HG03558 (cell line): ENCODE data around the gene RAPGEF4.

ENCODE experiments used
- ATAC-seq: cut with Tn5 transposase; IDR thresholded peaks from one replicate; pipeline ENCODE4 v1.9.1; 2021; ENCODE audit warnings: moderate number of reproducible peaks; ENCODE audit not compliant: unreplicated experiment; ENCODE audit errors: extremely low read depth

Gene RAPGEF4

DNA sequence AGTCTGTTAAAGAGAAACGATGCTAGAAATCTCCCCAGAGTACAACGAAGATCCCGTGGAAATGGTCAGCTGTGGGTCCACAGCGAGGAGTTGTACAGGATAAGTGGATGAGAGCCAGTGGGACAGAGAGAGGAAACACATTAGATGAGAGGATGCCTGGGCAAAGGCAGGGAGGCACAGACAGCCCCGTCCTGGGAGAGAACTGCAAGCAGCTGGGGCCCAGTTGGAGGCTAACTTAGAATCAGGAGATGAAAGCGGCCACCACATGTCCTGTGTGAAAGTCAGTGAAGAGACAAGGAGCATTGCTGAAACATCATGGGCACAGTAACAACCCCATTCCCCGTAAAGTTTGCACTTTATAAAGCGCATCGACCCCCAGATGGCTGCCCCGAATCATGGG, 157.5 kb downstream of the RAPGEF4 start:
- ATAC-seq: no peak

DNA sequence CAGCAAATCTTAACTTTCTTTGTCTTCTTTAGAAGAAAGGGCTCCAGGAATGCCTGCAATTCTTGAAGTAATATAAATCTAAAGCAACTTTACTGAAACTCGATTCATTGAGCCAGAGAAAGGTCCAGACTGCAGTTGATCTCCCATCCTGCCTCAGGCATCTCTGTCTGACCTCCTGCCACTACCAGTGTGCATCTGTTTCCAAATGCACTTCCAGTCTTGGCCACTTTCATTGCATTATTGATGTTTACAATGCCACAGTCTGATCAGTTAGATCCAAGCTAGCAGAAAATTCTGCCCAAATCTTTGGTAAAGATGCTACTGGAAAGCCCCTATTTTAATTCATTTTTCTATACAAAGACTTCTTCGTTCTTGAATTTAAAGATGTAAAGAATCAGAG, 158.0 kb downstream of the RAPGEF4 start:
- no peak for ATAC-seq

- ATAC-seq: no peak
These were observed 159.2 kb downstream of the RAPGEF4 start for GRCh38 chr2:172894689-172895387.

- ATAC-seq: no peak
These were observed 161.0 kb downstream of the RAPGEF4 start for GRCh38 chr2:172896661-172897081.

GRCh38 chr2:172900871-172901270, 165.2 kb downstream of the RAPGEF4 start:
- no peak for ATAC-seq

- ATAC-seq: no peak
These were observed 166.3 kb downstream of the RAPGEF4 start for GRCh38 chr2:172901913-172902312.

DNA sequence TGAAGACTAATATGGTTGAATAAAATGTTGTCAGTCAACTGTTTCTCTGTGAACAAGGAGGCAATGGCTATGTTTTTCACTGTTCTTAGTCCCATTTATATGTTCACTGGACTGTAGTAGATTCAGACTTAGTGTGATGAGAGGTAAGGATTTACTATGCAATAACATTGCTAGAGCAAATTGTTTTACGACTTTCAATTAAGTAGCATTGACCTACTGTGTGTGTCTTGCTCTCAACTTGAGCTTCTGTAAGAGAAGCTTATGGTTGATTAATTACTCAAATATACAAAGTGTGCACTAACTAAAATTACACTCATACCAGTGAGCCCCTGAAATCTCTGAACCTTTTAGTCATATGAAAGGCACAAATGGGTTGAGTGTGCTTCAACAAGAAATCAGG, 168.6 kb downstream of the RAPGEF4 start:
- ATAC-seq: no peak

DNA sequence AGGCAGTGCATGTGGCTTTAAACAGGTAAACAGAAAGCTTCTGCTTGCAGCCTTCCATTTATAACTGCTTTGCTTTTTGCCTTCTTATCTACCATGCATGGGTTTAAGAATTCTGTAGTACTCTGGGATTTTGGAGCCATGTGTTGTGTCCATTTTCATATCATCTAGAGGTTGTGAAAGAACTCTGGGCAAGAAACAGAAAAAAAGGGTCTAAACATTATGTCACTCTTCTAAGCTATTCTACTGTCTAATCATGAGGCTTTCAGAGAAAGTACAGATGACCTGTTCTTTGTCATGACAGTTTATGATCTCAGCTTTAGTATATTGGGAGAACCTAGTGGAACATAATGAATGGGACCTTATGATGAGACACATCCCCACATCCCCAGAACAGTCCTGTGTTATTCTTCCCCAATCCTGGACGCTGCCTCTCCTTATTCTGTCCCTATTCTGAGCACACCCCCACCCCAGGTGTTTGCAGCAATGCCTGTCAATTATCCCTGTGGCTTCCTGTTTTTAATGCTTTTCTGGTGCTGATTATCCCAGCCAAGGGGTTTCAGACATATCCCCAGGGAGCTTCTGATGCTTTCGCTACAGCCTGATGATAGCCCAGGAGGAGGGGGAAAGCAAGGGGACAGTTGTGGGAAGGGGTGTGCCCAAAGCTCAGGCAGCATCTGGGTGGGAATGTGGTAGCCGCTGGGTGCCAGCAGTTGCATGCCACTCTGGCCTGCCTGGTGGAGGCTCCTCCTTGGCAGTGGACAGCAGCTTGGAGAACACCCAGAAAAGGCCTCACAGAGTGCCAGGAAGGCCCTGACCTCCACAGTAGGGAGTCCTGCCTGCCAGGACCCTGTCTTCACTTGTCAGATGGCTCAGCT, 170.5 kb downstream of the RAPGEF4 start:
- no peak for ATAC-seq

- no peak for ATAC-seq
These were observed 172.6 kb downstream of the RAPGEF4 start for GRCh38 chr2:172908275-172908674.

DNA sequence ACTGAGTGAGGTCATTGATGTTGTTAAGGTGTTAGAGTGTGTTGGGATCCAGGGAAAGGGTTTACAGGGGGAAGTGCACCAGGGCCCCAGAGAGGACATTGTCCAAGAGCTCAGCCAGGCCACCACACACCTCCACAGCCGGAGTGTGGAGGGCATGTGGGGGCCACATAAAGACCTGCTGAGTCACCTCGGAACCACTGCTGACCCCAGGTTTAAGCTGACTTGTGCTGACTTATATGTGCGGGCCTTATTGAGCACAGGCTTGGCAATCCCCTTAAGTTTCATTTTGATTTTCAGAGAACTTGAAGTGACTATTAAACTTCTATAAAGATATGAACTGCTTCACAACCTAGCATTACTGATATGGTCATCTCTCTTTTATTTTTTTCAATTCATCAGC, 173.8 kb downstream of the RAPGEF4 start:
- ATAC-seq: no peak

DNA sequence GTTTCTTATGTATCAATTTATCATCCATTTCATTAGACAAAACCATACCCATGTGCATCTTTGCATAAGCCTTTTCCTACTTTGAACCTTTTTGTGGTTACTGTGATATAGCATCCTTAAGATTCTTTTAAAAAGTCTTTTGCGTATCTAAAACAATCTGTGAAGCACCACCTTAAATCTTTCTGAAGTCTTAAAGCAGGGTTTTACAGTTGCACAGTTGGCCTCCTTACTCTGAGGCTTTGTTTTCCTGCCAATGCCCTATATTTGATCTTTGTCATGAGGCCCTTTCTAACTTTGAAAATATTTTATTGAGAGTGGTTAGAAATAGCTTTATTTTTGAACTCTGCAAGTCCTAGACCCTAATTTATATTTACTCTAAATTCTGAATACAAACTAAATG, 176.6 kb downstream of the RAPGEF4 start:
- no peak for ATAC-seq

GRCh38 chr2:172914341-172915008, 178.8 kb downstream of the RAPGEF4 start:
- ATAC-seq: no peak

DNA sequence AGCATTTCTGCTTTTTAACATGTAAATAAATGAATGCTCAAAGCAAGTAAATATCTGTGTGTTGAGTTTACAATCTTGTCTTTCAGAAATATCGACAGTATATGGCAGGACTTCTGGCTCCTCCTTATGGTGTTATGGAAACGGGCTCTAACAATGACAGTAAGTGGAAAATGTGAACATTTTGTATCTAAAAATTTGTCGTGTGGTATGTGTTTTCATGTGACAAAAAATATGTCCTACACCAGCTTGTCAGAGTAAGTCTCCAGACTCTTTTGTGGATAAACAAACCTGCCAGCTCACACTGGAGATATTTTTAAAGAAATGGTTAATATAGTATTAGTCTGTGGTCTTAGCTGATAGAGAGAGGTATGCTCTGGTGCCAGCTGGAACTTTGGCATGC, 182.1 kb downstream of the RAPGEF4 start:
- no peak for ATAC-seq

- ATAC-seq: peak; percentile 54
These were observed 184.1 kb downstream of the RAPGEF4 start for GRCh38 chr2:172919732-172920131.

GRCh38 chr2:172921532-172922236, 186.0 kb downstream of the RAPGEF4 start:
- ATAC-seq: no peak

DNA sequence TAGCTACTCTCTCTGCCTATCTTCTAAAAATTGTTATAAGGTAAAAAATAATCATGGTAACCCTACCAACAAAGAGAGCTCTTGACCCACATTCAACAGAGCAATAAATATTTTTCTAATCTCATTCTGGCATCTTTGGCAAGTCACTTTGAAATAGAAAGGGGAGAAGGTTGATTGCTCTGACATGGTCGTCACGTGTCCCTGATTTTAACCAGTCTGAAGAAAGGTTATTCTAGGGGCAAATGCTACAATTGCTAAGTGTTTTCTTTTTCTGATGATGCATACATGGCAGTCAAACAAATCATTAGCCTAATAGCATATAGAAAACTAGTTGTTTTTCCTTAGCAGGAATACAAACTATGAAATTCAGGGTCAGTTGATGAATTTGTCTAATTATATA, 186.7 kb downstream of the RAPGEF4 start:
- ATAC-seq: no peak

GRCh38 chr2:172922815-172923214, 187.2 kb downstream of the RAPGEF4 start:
- ATAC-seq: no peak

DNA sequence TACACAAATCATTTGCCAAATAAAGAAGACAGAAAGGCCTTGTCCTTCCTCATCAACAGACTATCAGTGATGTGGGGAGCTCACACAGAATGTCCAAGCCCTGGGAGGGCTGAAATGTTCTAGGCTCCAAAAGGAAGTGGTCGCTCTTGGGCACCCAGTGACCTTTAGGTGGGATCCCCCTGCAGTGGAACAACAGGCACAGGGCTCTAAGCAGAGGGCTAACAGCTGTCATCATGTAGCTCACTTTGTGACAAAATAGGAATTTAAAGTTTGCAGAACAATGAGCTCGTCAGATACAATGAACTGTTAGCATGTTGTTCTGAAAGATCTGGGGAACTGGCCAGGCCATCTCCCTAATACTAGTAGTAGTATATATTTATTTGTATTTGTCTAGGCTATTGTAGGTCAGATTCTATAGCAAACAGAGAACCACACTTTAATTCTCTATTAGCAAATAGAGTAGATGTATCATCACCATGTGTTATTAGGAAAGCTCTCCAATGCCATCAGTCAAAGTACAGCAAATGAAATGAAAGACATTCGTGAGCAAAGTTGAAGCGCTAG, 188.5 kb downstream of the RAPGEF4 start:
- no peak for ATAC-seq

- no peak for ATAC-seq
These were observed 190.0 kb downstream of the RAPGEF4 start for GRCh38 chr2:172925600-172925999.
